ENCODE measurements around the gene CALHM2. TPM values are rescaled to one million over a fixed set of nuclear protein-coding genes. Genes with fewer than 3 reads are reported as not detected.

The CALHM2 gene
- total and polyA plus RNA-seq, 4 donors, result 1.6 to 5.0 (median 3.2) TPM

DNA sequence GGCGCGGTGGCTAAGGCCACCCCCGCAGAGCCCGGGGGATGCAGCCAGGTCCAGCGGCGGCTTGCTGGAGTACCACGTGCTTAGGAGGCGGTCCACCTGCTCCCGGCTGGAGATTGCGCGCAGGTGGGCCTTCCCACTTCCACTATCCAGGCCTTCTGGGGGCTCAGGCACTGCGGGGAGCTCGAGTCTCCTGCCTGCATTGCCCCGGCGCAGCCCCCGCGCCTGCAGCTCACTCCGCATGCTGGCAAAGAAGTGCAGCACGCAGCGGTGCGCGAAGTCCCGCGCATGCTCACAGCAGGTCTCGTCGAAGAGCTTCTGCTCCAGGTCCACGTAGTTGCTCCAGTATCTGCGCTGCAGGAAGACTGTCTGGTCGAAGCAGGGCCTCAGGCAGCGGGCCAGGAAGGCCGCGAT lies 21.1 kb upstream of the CALHM2 start:
- Histone ChIP-seq H3K4me3 (ENCODE audit: low read depth in 1 of 3, low read length in 3 of 3) (no peak overlapping the region), H3K4me1 (ENCODE audit: control insufficient read depth in 4 of 4, insufficient read depth in 4 of 4, low read length in 3 of 4) (no peaks in the 10 kb centered on the region), H3K9me3 (ENCODE audit: control insufficient read depth in 4 of 4, low read length in 3 of 4) (no peaks in the 10 kb centered on the region), H3K36me3 (ENCODE audit: control insufficient read depth in 4 of 4, insufficient read depth in 3 of 4, low read depth in 1 of 4, low read length in 3 of 4) (no peaks in the 10 kb centered on the region), H3K9ac (ENCODE audit: low read depth in 1 of 2, low read length in 2 of 2) (no peak overlapping the region), H3K27me3 (ENCODE audit: control insufficient read depth in 4 of 4, insufficient read depth in 4 of 4, low read length in 3 of 4) (no peaks in the 10 kb centered on the region), H3K27ac (ENCODE audit: low read depth in 1 of 2, low read length in 2 of 2) (no peak overlapping the region)
- DNase-seq (ENCODE audit: low spot score), result no peak
- 65% methylated on average over 32 of the region's 32 CpGs for WGBS
- TF ChIP-seq EGR1 (IDR thresholded peaks at IDR 0.05; ENCODE audit: low read depth in 2 of 2) (no peak), GABPA (IDR thresholded peaks at IDR 0.05 in 1 of 2, conservative IDR thresholded peaks at IDR 0.05 in 1 of 2) (no peak), FOXA2 (IDR thresholded peaks at IDR 0.05) (no peak), MAX (IDR thresholded peaks at IDR 0.05) (no peak), JUND (IDR thresholded peaks at IDR 0.05) (no peak), TAF1 (conservative IDR thresholded peaks at IDR 0.05) (no peak), SP1 (IDR thresholded peaks at IDR 0.05) (no peak), YY1 (IDR thresholded peaks at IDR 0.05) (no peak), ATF3 (IDR thresholded peaks at IDR 0.05) (no peak), RAD21 (IDR thresholded peaks at IDR 0.05) (no peak), NR2F2 (IDR thresholded peaks at IDR 0.05) (no peak), FOXA1 (IDR thresholded peaks at IDR 0.05) (no peak), HNF4A (conservative IDR thresholded peaks at IDR 0.05) (no peak)
- TF ChIP-seq, protein P1, sequence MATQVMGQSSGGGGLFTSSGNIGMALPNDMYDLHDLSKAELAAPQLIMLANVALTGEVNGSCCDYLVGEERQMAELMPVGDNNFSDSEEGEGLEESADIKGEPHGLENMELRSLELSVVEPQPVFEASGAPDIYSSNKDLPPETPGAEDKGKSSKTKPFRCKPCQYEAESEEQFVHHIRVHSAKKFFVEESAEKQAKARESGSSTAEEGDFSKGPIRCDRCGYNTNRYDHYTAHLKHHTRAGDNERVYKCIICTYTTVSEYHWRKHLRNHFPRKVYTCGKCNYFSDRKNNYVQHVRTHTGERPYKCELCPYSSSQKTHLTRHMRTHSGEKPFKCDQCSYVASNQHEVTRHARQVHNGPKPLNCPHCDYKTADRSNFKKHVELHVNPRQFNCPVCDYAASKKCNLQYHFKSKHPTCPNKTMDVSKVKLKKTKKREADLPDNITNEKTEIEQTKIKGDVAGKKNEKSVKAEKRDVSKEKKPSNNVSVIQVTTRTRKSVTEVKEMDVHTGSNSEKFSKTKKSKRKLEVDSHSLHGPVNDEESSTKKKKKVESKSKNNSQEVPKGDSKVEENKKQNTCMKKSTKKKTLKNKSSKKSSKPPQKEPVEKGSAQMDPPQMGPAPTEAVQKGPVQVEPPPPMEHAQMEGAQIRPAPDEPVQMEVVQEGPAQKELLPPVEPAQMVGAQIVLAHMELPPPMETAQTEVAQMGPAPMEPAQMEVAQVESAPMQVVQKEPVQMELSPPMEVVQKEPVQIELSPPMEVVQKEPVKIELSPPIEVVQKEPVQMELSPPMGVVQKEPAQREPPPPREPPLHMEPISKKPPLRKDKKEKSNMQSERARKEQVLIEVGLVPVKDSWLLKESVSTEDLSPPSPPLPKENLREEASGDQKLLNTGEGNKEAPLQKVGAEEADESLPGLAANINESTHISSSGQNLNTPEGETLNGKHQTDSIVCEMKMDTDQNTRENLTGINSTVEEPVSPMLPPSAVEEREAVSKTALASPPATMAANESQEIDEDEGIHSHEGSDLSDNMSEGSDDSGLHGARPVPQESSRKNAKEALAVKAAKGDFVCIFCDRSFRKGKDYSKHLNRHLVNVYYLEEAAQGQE (IDR thresholded peaks at IDR 0.05), result no peak

GRCh38 chr10:103472005-103472404 lies 19.8 kb upstream of the CALHM2 start:
- H3K27ac ChIP-seq (ENCODE audit: low read depth in 1 of 2, low read length in 2 of 2), result no peak overlapping the region
- no peaks in the 10 kb centered on the region for H3K9me3 ChIP-seq (ENCODE audit: control insufficient read depth in 4 of 4, low read length in 3 of 4)
- WGBS, result 93% methylated on average over 2 of the region's 2 CpGs
- no peak overlapping the region for H3K4me3 ChIP-seq (ENCODE audit: low read depth in 1 of 3, low read length in 3 of 3)
- TF ChIP-seq SP1 (IDR thresholded peaks at IDR 0.05) (no peak), RAD21 (IDR thresholded peaks at IDR 0.05) (no peak), NR2F2 (IDR thresholded peaks at IDR 0.05) (no peak), HNF4G (IDR thresholded peaks at IDR 0.05) (no peak), EGR1 (IDR thresholded peaks at IDR 0.05; ENCODE audit: low read depth in 2 of 2) (no peak), HNF4A (conservative IDR thresholded peaks at IDR 0.05) (no peak), YY1 (IDR thresholded peaks at IDR 0.05) (no peak), MAX (IDR thresholded peaks at IDR 0.05) (no peak), TAF1 (conservative IDR thresholded peaks at IDR 0.05) (no peak), FOXA2 (IDR thresholded peaks at IDR 0.05) (no peak), ATF3 (IDR thresholded peaks at IDR 0.05) (no peak), FOXA1 (IDR thresholded peaks at IDR 0.05) (no peak), JUND (IDR thresholded peaks at IDR 0.05) (no peak), RXRA (IDR thresholded peaks at IDR 0.05) (no peak), GABPA (IDR thresholded peaks at IDR 0.05 in 1 of 2, conservative IDR thresholded peaks at IDR 0.05 in 1 of 2) (no peak)
- TF ChIP-seq, protein P2, sequence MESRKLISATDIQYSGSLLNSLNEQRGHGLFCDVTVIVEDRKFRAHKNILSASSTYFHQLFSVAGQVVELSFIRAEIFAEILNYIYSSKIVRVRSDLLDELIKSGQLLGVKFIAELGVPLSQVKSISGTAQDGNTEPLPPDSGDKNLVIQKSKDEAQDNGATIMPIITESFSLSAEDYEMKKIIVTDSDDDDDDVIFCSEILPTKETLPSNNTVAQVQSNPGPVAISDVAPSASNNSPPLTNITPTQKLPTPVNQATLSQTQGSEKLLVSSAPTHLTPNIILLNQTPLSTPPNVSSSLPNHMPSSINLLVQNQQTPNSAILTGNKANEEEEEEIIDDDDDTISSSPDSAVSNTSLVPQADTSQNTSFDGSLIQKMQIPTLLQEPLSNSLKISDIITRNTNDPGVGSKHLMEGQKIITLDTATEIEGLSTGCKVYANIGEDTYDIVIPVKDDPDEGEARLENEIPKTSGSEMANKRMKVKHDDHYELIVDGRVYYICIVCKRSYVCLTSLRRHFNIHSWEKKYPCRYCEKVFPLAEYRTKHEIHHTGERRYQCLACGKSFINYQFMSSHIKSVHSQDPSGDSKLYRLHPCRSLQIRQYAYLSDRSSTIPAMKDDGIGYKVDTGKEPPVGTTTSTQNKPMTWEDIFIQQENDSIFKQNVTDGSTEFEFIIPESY (IDR thresholded peaks at IDR 0.05), result no peak
- TF ChIP-seq, protein P1 (IDR thresholded peaks at IDR 0.05), result no peak
- TF ChIP-seq, protein P3, sequence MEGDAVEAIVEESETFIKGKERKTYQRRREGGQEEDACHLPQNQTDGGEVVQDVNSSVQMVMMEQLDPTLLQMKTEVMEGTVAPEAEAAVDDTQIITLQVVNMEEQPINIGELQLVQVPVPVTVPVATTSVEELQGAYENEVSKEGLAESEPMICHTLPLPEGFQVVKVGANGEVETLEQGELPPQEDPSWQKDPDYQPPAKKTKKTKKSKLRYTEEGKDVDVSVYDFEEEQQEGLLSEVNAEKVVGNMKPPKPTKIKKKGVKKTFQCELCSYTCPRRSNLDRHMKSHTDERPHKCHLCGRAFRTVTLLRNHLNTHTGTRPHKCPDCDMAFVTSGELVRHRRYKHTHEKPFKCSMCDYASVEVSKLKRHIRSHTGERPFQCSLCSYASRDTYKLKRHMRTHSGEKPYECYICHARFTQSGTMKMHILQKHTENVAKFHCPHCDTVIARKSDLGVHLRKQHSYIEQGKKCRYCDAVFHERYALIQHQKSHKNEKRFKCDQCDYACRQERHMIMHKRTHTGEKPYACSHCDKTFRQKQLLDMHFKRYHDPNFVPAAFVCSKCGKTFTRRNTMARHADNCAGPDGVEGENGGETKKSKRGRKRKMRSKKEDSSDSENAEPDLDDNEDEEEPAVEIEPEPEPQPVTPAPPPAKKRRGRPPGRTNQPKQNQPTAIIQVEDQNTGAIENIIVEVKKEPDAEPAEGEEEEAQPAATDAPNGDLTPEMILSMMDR (IDR thresholded peaks at IDR 0.05; ENCODE audit: low read depth, low read length, missing input control), result no peak
- no peaks in the 10 kb centered on the region for H3K4me1 ChIP-seq (ENCODE audit: control insufficient read depth in 4 of 4, insufficient read depth in 4 of 4, low read length in 3 of 4)
- DNase-seq (ENCODE audit: low spot score), result no peak
- H3K36me3 ChIP-seq (ENCODE audit: control insufficient read depth in 4 of 4, insufficient read depth in 3 of 4, low read depth in 1 of 4, low read length in 3 of 4), result no peaks in the 10 kb centered on the region
- H3K27me3 ChIP-seq (ENCODE audit: control insufficient read depth in 4 of 4, insufficient read depth in 4 of 4, low read length in 3 of 4), result no peaks in the 10 kb centered on the region
- no peak overlapping the region for H3K9ac ChIP-seq (ENCODE audit: low read depth in 1 of 2, low read length in 2 of 2)
